ENCODE measurements around the gene NR3C1. TPM values are rescaled to one million over a fixed set of nuclear protein-coding genes. Genes with fewer than 3 reads are reported as not detected.

NR3C1 gene
- total RNA-seq, 2 donors from 2014 or later, result 30.3 to 38.9 TPM

DNA sequence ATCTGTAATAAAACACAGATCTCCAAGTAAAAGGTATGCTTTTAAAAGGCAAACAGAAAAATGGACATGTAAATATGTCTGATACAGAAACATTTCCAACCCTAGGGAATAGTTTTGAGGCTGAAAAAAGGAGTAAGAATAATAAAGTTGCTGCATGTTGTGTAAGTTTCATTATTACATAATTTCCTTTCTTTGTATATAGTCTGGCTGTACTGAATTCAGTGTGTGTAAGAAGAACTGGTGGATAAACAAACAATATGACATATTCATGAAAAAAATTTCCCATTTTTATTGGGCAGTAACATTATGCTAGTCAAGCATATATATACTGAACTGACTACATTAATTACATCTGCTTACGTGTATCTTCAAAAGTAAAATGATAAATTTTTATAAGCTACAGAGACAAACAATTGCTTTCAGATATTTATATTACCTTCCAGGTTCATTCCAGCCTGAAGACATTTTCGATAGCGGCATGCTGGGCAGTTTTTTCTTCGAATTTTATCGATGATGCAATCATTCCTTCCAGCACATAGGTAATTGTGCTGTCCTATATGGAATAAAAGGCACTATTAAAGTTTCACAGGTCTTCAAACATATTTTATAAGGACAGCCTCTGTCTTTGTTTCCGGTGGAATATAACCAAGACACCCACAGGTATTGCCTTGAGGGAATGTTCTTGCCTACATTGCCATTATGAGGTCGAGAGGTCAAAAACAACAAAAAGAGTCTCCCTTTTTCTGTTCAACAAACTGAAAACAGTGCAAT is 93.6 kb downstream of the NR3C1 start:
- H3K36me3 ChIP-seq, result peaks cover 41% of the 10 kb centered on the region
- no peak overlapping the region for H3K4me3 ChIP-seq
- no peaks in the 10 kb centered on the region for H3K27me3 ChIP-seq
- H3K9me3 ChIP-seq, result no peaks in the 10 kb centered on the region
- H3K27ac ChIP-seq, result no peak overlapping the region
- peaks cover 0 to 10% of the 10 kb centered on the region in 2 donors for H3K4me1 ChIP-seq
- TF ChIP-seq, protein P1, sequence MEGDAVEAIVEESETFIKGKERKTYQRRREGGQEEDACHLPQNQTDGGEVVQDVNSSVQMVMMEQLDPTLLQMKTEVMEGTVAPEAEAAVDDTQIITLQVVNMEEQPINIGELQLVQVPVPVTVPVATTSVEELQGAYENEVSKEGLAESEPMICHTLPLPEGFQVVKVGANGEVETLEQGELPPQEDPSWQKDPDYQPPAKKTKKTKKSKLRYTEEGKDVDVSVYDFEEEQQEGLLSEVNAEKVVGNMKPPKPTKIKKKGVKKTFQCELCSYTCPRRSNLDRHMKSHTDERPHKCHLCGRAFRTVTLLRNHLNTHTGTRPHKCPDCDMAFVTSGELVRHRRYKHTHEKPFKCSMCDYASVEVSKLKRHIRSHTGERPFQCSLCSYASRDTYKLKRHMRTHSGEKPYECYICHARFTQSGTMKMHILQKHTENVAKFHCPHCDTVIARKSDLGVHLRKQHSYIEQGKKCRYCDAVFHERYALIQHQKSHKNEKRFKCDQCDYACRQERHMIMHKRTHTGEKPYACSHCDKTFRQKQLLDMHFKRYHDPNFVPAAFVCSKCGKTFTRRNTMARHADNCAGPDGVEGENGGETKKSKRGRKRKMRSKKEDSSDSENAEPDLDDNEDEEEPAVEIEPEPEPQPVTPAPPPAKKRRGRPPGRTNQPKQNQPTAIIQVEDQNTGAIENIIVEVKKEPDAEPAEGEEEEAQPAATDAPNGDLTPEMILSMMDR (IDR thresholded peaks at IDR 0.05), result no peak
- DNase-seq (ENCODE audit: low spot score), result no peak

DNA sequence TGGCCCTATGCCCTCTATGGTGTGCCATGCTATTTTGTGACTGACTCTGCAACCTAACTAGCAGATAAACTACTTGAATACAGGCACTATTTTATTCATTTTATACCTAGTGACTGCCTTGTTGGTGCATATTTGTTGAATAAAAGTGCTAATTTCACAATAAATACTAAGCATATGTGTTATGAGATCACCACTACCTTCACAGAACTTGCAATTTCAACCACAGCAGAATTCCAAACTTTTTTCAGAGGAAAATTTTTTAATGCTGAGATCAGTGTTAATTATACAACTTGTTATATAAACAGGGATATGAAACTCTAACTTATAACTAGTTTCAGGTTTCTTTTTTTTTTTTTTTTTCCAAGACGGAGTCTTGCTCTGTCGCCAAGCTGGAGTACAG is 94.8 kb downstream of the NR3C1 start:
- Histone ChIP-seq H3K27me3 (no peaks in the 10 kb centered on the region), H3K36me3 (peaks cover 42% of the 10 kb centered on the region), H3K4me1 (no peaks in the 10 kb centered on the region), H3K4me3 (no peak overlapping the region), H3K9me3 (no peaks in the 10 kb centered on the region), H3K27ac (no peak overlapping the region)
- TF ChIP-seq, protein P1 (IDR thresholded peaks at IDR 0.05), result no peak
- DNase-seq (ENCODE audit: low spot score), result no peak

DNA sequence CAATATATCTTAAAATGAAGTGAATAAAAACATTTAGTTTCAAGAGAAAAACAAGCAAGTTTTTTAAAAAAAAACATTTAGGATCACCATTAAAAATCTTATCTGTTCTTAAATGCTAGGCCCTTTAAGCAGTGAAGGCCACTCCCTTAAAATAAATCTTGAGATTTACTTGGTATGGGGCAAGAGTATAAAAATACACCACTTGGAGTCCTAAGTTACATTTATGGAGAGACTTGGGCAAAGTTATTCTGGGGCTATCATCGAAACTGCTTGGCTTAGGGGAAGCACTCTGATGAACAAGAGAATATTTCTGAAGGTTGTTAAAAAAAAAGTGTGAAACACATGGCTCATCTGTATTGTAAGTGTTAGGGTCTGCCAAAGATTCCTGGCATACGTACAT is 97.4 kb downstream of the NR3C1 start:
- Histone ChIP-seq H3K9me3 (no peaks in the 10 kb centered on the region), H3K36me3 (peaks cover 32% of the 10 kb centered on the region), H3K27ac (peak overlapping the region in 1 of 2 donors; percentile 0), H3K4me3 (no peak overlapping the region), H3K4me1 (no peaks in the 10 kb centered on the region), H3K27me3 (no peaks in the 10 kb centered on the region)
- TF ChIP-seq, protein P1 (IDR thresholded peaks at IDR 0.05), result no peak
- DNase-seq (ENCODE audit: low spot score), result no peak

DNA sequence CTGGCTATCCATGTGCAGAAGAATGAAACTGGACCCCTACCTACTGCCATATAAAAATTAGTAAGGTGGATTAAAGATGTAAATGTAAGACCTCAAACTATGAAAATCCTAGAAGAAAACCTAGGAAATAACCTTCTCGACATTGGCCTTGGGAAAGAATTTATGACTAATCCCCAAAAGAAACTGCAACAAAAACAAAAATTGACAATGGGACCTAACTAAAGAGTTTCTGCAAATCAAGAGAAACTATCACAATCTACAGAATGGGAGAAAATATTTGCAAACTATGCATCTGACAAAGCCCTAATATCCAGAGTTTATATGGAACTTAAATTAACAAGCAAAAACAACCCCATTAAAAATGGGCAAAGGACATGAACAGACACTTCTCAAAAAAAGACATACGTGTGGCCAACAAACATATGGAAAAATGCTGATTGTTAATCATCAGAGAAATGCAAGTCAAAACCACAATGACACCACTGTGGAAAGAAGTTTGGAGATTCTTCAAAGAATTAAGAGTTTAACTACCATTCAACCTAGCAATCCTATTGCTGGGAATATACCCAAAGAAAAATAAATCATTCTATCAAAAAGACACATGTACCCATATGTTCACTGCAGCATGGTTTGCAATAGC is 98.5 kb downstream of the NR3C1 start:
- H3K4me1 ChIP-seq, result no peaks in the 10 kb centered on the region
- DNase-seq (ENCODE audit: low spot score), result no peak
- H3K36me3 ChIP-seq, result peaks cover 36% of the 10 kb centered on the region
- no peak overlapping the region for H3K4me3 ChIP-seq
- TF ChIP-seq, protein P1 (IDR thresholded peaks at IDR 0.05), result no peak
- H3K27ac ChIP-seq, result no peak overlapping the region
- no peaks in the 10 kb centered on the region for H3K27me3 ChIP-seq
- no peaks in the 10 kb centered on the region for H3K9me3 ChIP-seq

- no peaks in the 10 kb centered on the region for H3K27me3 ChIP-seq
These were observed 101.0 kb downstream of the NR3C1 start for GRCh38 chr5:143302341-143303045.

More at GRCh38 chr5:143302341-143303045, 101.0 kb downstream of the NR3C1 start:
- Histone ChIP-seq H3K4me3 (no peak overlapping the region), H3K36me3 (peaks cover 30% of the 10 kb centered on the region), H3K9me3 (no peaks in the 10 kb centered on the region), H3K27ac (no peak overlapping the region), H3K4me1 (no peaks in the 10 kb centered on the region)
- TF ChIP-seq, protein P1 (IDR thresholded peaks at IDR 0.05), result no peak
- DNase-seq (ENCODE audit: low spot score), result no peak
